Erythroblast (primary cell): ENCODE results near the gene ABCC4.

ENCODE experiments used
- GATA1 ChIP-seq: IDR thresholded peaks from 2 replicates; pipeline ENCODE4 v1.6.1; 2011; ENCODE audit warnings: low read depth, mild to moderate bottlenecking, control low read depth, low read length, moderate library complexity
- POLR2A ChIP-seq: IDR thresholded peaks from 2 replicates; pipeline ENCODE4 v1.6.1; 2011; ENCODE audit warnings: mild to moderate bottlenecking, low read length

- TF ChIP-seq POLR2A (no peak), GATA1 (no peak)
These were observed 45.2 kb downstream of the ABCC4 start for GRCh38 chr13:95256091-95256490.
